Measurements from ENCODE around the gene DGKK.
"Not testable (repeated sequence)": the region's sequence is repeated elsewhere in the genome, so short reads cannot be mapped to it uniquely, and the experiment has no call there.

The DGKK gene

DNA sequence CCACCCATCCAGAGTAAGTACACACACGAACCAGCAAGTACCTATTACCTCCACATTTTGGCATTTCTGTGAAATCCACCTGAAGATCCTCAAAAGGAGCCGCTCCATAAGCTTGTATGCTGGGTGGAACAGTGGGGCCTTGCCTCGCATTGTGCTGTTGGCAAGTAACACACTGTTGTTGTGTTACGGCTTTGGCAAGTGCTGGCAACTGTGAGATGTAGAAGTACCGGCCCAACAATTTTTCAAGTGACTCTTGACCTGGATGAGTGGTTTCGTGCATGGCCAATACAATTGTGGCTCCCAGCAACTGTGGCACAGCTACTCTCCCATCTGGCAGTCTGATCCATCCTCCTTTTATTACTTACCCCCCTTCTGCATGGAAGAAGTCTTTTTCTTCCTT, 137.3 kb downstream of the DGKK start:
- no peaks in the 10 kb centered on the region for H3K36me3 ChIP-seq
- H3K27me3 ChIP-seq, result no peaks in the 10 kb centered on the region
- no peak for DNase-seq
- H3K4me1 ChIP-seq, result no peaks in the 10 kb centered on the region
- H3K4me3 ChIP-seq, result no peak overlapping the region
- peaks cover 0 to 6% (median 0%) of the 10 kb centered on the region in 3 donors for H3K9me3 ChIP-seq
- H3K27ac ChIP-seq, result no peak overlapping the region
- intact Hi-C loops (cut with DNase I; ENCODE audit: low total_unique reads), result no loop called here
- TF ChIP-seq, protein P1, sequence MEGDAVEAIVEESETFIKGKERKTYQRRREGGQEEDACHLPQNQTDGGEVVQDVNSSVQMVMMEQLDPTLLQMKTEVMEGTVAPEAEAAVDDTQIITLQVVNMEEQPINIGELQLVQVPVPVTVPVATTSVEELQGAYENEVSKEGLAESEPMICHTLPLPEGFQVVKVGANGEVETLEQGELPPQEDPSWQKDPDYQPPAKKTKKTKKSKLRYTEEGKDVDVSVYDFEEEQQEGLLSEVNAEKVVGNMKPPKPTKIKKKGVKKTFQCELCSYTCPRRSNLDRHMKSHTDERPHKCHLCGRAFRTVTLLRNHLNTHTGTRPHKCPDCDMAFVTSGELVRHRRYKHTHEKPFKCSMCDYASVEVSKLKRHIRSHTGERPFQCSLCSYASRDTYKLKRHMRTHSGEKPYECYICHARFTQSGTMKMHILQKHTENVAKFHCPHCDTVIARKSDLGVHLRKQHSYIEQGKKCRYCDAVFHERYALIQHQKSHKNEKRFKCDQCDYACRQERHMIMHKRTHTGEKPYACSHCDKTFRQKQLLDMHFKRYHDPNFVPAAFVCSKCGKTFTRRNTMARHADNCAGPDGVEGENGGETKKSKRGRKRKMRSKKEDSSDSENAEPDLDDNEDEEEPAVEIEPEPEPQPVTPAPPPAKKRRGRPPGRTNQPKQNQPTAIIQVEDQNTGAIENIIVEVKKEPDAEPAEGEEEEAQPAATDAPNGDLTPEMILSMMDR (IDR thresholded peaks at IDR 0.05), result no peak

DNA sequence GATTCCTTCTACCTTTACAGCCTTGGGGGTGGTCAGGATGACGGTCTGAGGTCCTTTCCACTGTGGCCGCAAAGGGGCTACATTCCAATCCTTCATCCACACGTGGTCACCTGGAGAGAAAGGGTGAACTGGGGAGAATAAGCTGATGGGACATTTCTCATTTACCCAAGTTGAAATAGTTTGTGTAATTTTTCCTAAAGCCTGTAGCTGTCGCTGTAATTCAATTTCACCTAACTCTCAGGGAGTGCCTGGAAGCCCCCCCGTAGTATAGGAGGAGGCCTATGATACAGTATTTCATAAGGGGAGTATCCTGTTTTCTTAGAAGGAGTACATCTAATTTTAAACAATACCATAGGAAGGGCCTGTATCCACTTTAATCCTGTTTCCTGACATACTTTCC, 138.0 kb downstream of the DGKK start:
- H3K4me1 ChIP-seq; H3K4me3 ChIP-seq; H3K36me3 ChIP-seq; H3K9me3 ChIP-seq; H3K27ac ChIP-seq; H3K27me3 ChIP-seq; DNase-seq; intact Hi-C loops (cut with DNase I; ENCODE audit: low total_unique reads): not testable (repeated sequence)

DNA sequence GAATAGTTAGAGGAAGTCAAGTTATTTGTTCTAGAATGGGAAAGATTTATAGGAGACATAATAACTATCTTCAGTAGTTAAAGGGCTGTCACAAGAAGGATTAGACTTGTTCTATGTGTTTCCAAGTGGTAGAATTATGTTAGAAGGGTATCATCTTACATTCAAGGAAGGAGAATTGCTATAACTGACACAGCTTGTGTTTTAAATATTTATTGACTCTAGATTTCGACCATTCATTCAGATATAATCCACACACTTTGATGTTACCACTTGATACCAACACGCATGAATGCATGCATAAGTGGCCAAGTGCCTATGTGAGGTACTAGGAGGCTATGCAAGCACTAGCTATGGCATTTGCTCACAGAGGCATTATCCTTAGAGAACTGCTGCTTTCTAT, 143.4 kb downstream of the DGKK start:
- Histone ChIP-seq H3K36me3 (no peaks in the 10 kb centered on the region), H3K27me3 (no peaks in the 10 kb centered on the region), H3K9me3 (peaks cover 0 to 6% (median 3%) of the 10 kb centered on the region in 3 donors), H3K4me3 (no peak overlapping the region), H3K27ac (no peak overlapping the region), H3K4me1 (no peaks in the 10 kb centered on the region)
- TF ChIP-seq, protein P1 (IDR thresholded peaks at IDR 0.05), result no peak
- no peak for DNase-seq
- intact Hi-C loops (cut with DNase I; ENCODE audit: low total_unique reads), result no loop called here
